SU-DHL-6 (cell line): ENCODE measurements around the gene FAM13C.

ENCODE experiments used
- CTCF ChIP-seq: fragments of 200-600 bp; sonication (generic); IDR thresholded peaks from one replicate; pipeline ENCODE4 v1.5.1; 2017; ENCODE audit warnings: antibody characterized with exemption, mild to moderate bottlenecking, low read length, moderate library complexity; ENCODE audit not compliant: insufficient read depth, poor library complexity, severe bottlenecking
- EZH2phosphoT487 ChIP-seq: fragments of 200-600 bp; sonication (generic), shearing (Covaris generic); conservative IDR thresholded peaks from 2 replicates; pipeline ENCODE4 v1.6.1; 2018; ENCODE audit warnings: mild to moderate bottlenecking, antibody characterized with exemption, low read length, moderate library complexity, mixed read lengths

GRCh38 chr10:59283456-59284091 lies 78.8 kb downstream of the FAM13C start:
- TF ChIP-seq CTCF (no peak), EZH2phosphoT487 (no peak)
